ENCODE data around the gene CHST14.

- TF ChIP-seq CTCF (IDR thresholded peaks at IDR 0.05; ENCODE audit: low read depth, low read length, poor library complexity, severe bottlenecking), result no peak
- TF ChIP-seq EZH2phosphoT487 (IDR thresholded peaks at IDR 0.05; ENCODE audit: borderline replicate concordance, low read length), result no peak
Observed at GRCh38 chr15:40427188-40427587, 43.6 kb upstream of the CHST14 start.

Measured in DOHH2 (cell line).